Measurements from ENCODE around the gene DHX16.
A peak's percentile ranks its signal among the peaks of the same experiment; 100 is the strongest.

DHX16 gene

GRCh38 chr6:30709101-30709868, 36.5 kb upstream of the DHX16 start:
- H3K27me3 Mint-ChIP-seq: no peaks in the 10 kb centered on the region
- H3K4me1 Mint-ChIP-seq: peaks cover 18% of the 10 kb centered on the region
- H3K27ac Mint-ChIP-seq: peak overlapping the region; percentile 8
- peaks cover 52% of the 10 kb centered on the region for H3K36me3 Mint-ChIP-seq
- DNase-seq (ENCODE audit: low spot score in 2 of 2) (no peak), ATAC-seq (ENCODE audit: low read depth) (no peak)
- H3K9me3 Mint-ChIP-seq: no peaks in the 10 kb centered on the region
- no peak overlapping the region for H3K4me3 Mint-ChIP-seq

GRCh38 chr6:30707281-30707850, 34.6 kb upstream of the DHX16 start:
- H3K36me3 Mint-ChIP-seq: peaks cover 49% of the 10 kb centered on the region
- no peaks in the 10 kb centered on the region for H3K27me3 Mint-ChIP-seq
- H3K27ac Mint-ChIP-seq: peak overlapping the region; percentile 32
- peaks cover 10% of the 10 kb centered on the region for H3K4me1 Mint-ChIP-seq
- ATAC-seq (ENCODE audit: low read depth): no peak
- H3K4me3 Mint-ChIP-seq: no peak overlapping the region
- H3K9me3 Mint-ChIP-seq: no peaks in the 10 kb centered on the region
- no peak for DNase-seq (ENCODE audit: low spot score in 2 of 2)

- H3K4me1 Mint-ChIP-seq: peaks cover 5% of the 10 kb centered on the region
- ATAC-seq (ENCODE audit: low read depth) (no peak), DNase-seq (ENCODE audit: low spot score in 2 of 2) (no peak)
- H3K27me3 Mint-ChIP-seq: no peaks in the 10 kb centered on the region
- H3K27ac Mint-ChIP-seq: no peak overlapping the region
- H3K36me3 Mint-ChIP-seq: peaks cover 38% of the 10 kb centered on the region
- no peaks in the 10 kb centered on the region for H3K9me3 Mint-ChIP-seq
- H3K4me3 Mint-ChIP-seq: no peak overlapping the region
These were observed 32.8 kb upstream of the DHX16 start for GRCh38 chr6:30705620-30706019.

GRCh38 chr6:30703821-30704220, 31.0 kb upstream of the DHX16 start:
- DNase-seq (ENCODE audit: low spot score in 2 of 2): no peak
- Mint-ChIP-seq H3K27ac (no peak overlapping the region), H3K4me1 (peaks cover 5% of the 10 kb centered on the region), H3K4me3 (no peak overlapping the region), H3K9me3 (no peaks in the 10 kb centered on the region), H3K36me3 (peaks cover 38% of the 10 kb centered on the region), H3K27me3 (no peaks in the 10 kb centered on the region)
- ATAC-seq (ENCODE audit: low read depth): no peak

GRCh38 chr6:30703011-30703410, 30.2 kb upstream of the DHX16 start:
- Mint-ChIP-seq H3K4me3 (no peak overlapping the region), H3K27ac (no peak overlapping the region), H3K4me1 (peaks cover 4% of the 10 kb centered on the region), H3K36me3 (peaks cover 34% of the 10 kb centered on the region), H3K9me3 (no peaks in the 10 kb centered on the region), H3K27me3 (no peaks in the 10 kb centered on the region)
- DNase-seq (ENCODE audit: low spot score in 2 of 2) (no peak), ATAC-seq (ENCODE audit: low read depth) (no peak)

- H3K27ac Mint-ChIP-seq: no peak overlapping the region
- no peaks in the 10 kb centered on the region for H3K9me3 Mint-ChIP-seq
- H3K4me1 Mint-ChIP-seq: no peaks in the 10 kb centered on the region
- H3K27me3 Mint-ChIP-seq: no peaks in the 10 kb centered on the region
- DNase-seq (ENCODE audit: low spot score in 2 of 2) (no peak), ATAC-seq (ENCODE audit: low read depth) (no peak)
- no peak overlapping the region for H3K4me3 Mint-ChIP-seq
- peaks cover 20% of the 10 kb centered on the region for H3K36me3 Mint-ChIP-seq
These were observed 27.5 kb upstream of the DHX16 start for GRCh38 chr6:30700340-30700739.

GRCh38 chr6:30696432-30696831, 23.6 kb upstream of the DHX16 start:
- ATAC-seq (ENCODE audit: low read depth): no peak
- no peaks in the 10 kb centered on the region for H3K27me3 Mint-ChIP-seq
- no peaks in the 10 kb centered on the region for H3K9me3 Mint-ChIP-seq
- peaks cover 6% of the 10 kb centered on the region for H3K4me1 Mint-ChIP-seq
- H3K4me3 Mint-ChIP-seq: no peak overlapping the region
- no peaks in the 10 kb centered on the region for H3K36me3 Mint-ChIP-seq
- no peak overlapping the region for H3K27ac Mint-ChIP-seq
- DNase-seq (ENCODE audit: low spot score in 2 of 2): no peak

- DNase-seq (ENCODE audit: low spot score in 2 of 2): no peak
- no peak for ATAC-seq (ENCODE audit: low read depth)
- H3K4me1 Mint-ChIP-seq: peaks cover 41% of the 10 kb centered on the region
- peak overlapping the region; percentile 98 for H3K4me3 Mint-ChIP-seq
- no peaks in the 10 kb centered on the region for H3K27me3 Mint-ChIP-seq
- peak overlapping the region; percentile 10 for H3K27ac Mint-ChIP-seq
- no peaks in the 10 kb centered on the region for H3K9me3 Mint-ChIP-seq
- peaks cover 1% of the 10 kb centered on the region for H3K36me3 Mint-ChIP-seq
These were observed 18.5 kb upstream of the DHX16 start for GRCh38 chr6:30691208-30691847.

GRCh38 chr6:30690403-30691207, 17.8 kb upstream of the DHX16 start, which contains the start of gene NRM:
NRM (minus strand) TSS chr6:30690984; CDS start chr6:30690974, 10 bp downstream.
- Mint-ChIP-seq H3K4me1 (peaks cover 41% of the 10 kb centered on the region), H3K9me3 (no peaks in the 10 kb centered on the region), H3K36me3 (peaks cover 7% of the 10 kb centered on the region), H3K27ac (peak within 1 kb of the TSS; percentile 90), H3K27me3 (no peaks in the 10 kb centered on the region), H3K4me3 (peak within 1 kb of the TSS; percentile 98)
- peak; percentile 45 to 46 for DNase-seq (ENCODE audit: low spot score in 2 of 2)
- ATAC-seq (ENCODE audit: low read depth): peak; percentile 6

- Mint-ChIP-seq H3K4me1 (peaks cover 46% of the 10 kb centered on the region), H3K9me3 (no peaks in the 10 kb centered on the region), H3K27me3 (no peaks in the 10 kb centered on the region), H3K36me3 (peaks cover 13% of the 10 kb centered on the region), H3K27ac (peak overlapping the region; percentile 90), H3K4me3 (peak overlapping the region; percentile 98)
- no peak for ATAC-seq (ENCODE audit: low read depth)
- DNase-seq (ENCODE audit: low spot score in 2 of 2): no peak
These were observed 17.2 kb upstream of the DHX16 start for GRCh38 chr6:30689985-30690384.

GRCh38 chr6:30689022-30689865, 16.4 kb upstream of the DHX16 start:
- Mint-ChIP-seq H3K27me3 (no peaks in the 10 kb centered on the region), H3K36me3 (peaks cover 17% of the 10 kb centered on the region)
- ATAC-seq (ENCODE audit: low read depth): no peak

GRCh38 chr6:30688569-30688968, 15.8 kb upstream of the DHX16 start:
- H3K27ac Mint-ChIP-seq: peak overlapping the region; percentile 90
- peaks cover 47% of the 10 kb centered on the region for H3K4me1 Mint-ChIP-seq
- H3K9me3 Mint-ChIP-seq: no peaks in the 10 kb centered on the region
- H3K4me3 Mint-ChIP-seq: peak overlapping the region; percentile 98
- DNase-seq (ENCODE audit: low spot score in 2 of 2) (peak in 1 of 2 donors; percentile 50), ATAC-seq (ENCODE audit: low read depth) (peak; percentile 38)
- H3K36me3 Mint-ChIP-seq: peaks cover 24% of the 10 kb centered on the region
- H3K27me3 Mint-ChIP-seq: no peaks in the 10 kb centered on the region

More at GRCh38 chr6:30689022-30689865, 16.4 kb upstream of the DHX16 start:
- peak overlapping the region; percentile 98 for H3K4me3 Mint-ChIP-seq
- H3K4me1 Mint-ChIP-seq: peaks cover 47% of the 10 kb centered on the region
- no peak for DNase-seq (ENCODE audit: low spot score in 2 of 2)
- no peaks in the 10 kb centered on the region for H3K9me3 Mint-ChIP-seq
- H3K27ac Mint-ChIP-seq: peak overlapping the region; percentile 90
